Mucosa of rectum (tissue), 2 donors: ENCODE measurements around the gene FAM222A.
"Not testable (repeated sequence)": the region's sequence is repeated elsewhere in the genome, so short reads cannot be mapped to it uniquely, and the experiment has no call there.

Experiments
- H3K27ac ChIP-seq, 2 donors: one replicate each; pipeline ENCODE4 v1.7.0; 2013; ENCODE audit warnings: inconsistent platforms in 2 of 2, low read depth in 2 of 2, low read length in 2 of 2
- H3K27me3 ChIP-seq, 2 donors: one replicate each; pipeline ENCODE4 v1.7.0; 2013; ENCODE audit warnings: low read length in 2 of 2; ENCODE audit not compliant: control insufficient read depth in 2 of 2, insufficient read depth in 2 of 2
- H3K36me3 ChIP-seq, 2 donors: one replicate each; pipeline ENCODE4 v1.7.0; 2013; ENCODE audit warnings: low read length in 2 of 2; ENCODE audit not compliant: control insufficient read depth in 2 of 2, insufficient read depth in 2 of 2
- H3K4me1 ChIP-seq, 2 donors: one replicate each; pipeline ENCODE4 v1.7.0; 2013; ENCODE audit warnings: low read length in 2 of 2, mild to moderate bottlenecking in 1 of 2; ENCODE audit not compliant: control insufficient read depth in 2 of 2, insufficient read depth in 2 of 2
- H3K4me3 ChIP-seq, 2 donors: one replicate each; pipeline ENCODE4 v1.7.0; 2013; ENCODE audit warnings: low read length in 2 of 2
- H3K9ac ChIP-seq, 2 donors: one replicate each; pipeline ENCODE4 v1.7.0; 2013; ENCODE audit warnings: low read length in 2 of 2, low read depth in 1 of 2, mild to moderate bottlenecking in 1 of 2
- H3K9me3 ChIP-seq, 2 donors: one replicate each; pipeline ENCODE4 v1.7.0; 2013; ENCODE audit warnings: low read length in 2 of 2; ENCODE audit not compliant: control insufficient read depth in 2 of 2
- donor health status: healthy.
- donor health status: Normal muscosa, but diverticular disease.

FAM222A gene

DNA sequence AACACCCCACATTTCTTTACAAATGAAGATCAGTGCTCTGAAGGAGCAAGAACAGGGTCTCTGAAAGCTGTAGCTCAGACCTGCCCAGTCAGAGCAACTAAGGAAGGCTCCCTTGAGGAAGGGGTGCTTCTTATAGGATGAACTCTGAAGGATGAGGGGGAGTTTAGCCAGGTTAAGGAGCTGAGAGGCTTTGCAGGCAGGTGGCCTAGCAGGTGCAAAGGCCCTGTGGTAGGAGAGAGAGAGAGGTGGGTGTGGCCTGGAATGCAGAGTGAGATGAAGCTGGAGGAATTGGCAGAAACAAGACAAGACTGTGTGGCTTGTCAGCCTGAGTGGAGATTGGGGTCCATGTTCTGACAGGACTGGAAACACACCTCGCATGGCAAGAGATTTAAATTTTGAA is 20.5 kb upstream of the FAM222A start:
- Histone ChIP-seq H3K4me3 (no peak overlapping the region), H3K4me1 (peaks cover 0 to 7% of the 10 kb centered on the region in 2 donors), H3K27ac (no peak overlapping the region), H3K27me3 (no peaks in the 10 kb centered on the region), H3K9me3 (no peaks in the 10 kb centered on the region), H3K36me3 (no peaks in the 10 kb centered on the region), H3K9ac (no peak overlapping the region)

DNA sequence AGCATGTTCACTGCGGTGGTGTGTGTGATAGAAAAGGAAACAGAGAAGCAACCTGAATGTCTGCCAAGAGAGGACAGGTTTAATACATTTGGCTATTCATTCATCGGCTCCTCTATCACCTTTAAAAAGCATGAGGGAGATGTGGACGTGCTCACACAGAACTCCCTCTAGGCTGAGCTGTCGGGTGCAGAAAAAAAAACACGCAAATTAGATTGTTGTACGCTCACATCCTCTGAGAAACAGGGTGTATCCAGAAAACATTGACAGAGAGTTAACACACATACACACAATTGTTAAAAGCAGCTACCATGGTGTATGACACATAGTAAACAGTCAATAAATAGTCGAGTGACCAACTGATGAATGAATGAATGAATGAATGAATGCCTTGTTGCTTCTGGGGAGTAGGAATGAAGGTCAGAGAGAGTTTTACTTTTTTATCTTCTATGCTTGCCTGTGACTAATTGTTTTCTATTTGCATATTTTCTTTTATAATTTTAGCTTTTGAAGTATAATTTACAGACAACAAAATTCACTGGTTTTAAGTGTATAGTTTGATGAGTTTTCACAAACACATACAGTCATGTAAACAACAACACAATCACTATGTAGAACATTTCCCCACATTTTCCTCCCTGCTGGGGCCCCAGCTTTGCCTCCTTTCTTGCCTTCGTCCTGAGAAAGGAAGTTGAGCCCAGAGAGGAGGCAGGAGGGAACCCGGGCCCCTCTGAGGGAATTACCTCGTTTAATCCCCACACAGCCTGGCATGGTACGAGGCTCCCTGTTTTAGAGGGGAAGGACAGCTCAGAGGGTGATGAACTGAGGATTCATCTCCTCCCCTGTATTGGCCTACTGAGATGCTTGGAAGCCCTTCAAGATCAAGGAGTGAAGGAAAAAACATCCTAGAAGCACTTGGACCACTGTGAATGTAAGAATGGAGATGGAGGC is 19.7 kb upstream of the FAM222A start:
- H3K4me3 ChIP-seq = no peak overlapping the region
- no peaks in the 10 kb centered on the region for H3K27me3 ChIP-seq
- no peaks in the 10 kb centered on the region for H3K36me3 ChIP-seq
- H3K9ac ChIP-seq = no peak overlapping the region
- H3K9me3 ChIP-seq = no peaks in the 10 kb centered on the region
- H3K4me1 ChIP-seq = peaks cover 0 to 7% of the 10 kb centered on the region in 2 donors
- no peak overlapping the region for H3K27ac ChIP-seq

DNA sequence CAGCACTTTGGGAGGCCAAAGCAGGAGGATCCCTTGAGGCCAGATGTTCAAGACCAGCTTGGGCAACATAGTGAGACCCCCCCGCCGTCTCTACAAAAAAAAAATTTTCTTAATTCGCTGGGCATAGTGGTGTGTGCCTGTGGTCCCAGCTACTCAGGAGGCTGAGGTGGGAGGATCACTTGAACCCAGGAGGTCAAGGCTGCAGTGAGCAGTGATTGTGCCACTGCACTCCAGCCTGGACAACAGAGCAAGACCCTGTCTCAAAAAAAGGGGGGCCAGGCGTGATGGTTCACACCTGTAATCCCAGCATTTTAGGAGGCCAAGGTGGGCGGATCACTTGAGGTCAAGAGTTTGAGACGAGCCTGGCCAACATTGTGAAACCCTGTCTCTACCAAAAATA is 19.0 kb upstream of the FAM222A start:
- not testable (repeated sequence) for H3K4me3 ChIP-seq, H3K27me3 ChIP-seq, H3K27ac ChIP-seq, H3K9me3 ChIP-seq, H3K4me1 ChIP-seq, H3K9ac ChIP-seq, H3K36me3 ChIP-seq

DNA sequence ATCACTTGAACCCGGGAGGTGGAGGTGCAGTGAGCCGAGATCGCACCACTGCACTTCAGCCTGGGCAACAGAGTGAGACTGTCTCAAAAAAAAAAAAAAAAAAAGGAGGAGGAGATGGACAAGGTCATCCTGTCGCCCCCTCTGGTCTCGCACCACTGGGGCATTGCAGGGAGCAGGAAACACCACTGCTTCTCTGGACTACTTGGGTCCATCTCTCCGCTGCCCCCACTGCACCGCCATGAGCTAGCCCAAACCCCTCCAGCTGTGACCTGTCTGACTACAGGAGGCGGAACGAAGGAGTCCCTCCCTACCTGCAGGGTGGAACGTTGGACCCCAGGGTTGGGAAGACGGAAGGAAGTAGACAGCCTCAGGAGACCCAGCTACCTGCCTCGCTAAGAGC is 18.2 kb upstream of the FAM222A start:
- Histone ChIP-seq H3K27me3 (no peaks in the 10 kb centered on the region), H3K9me3 (no peaks in the 10 kb centered on the region), H3K4me3 (no peak overlapping the region), H3K27ac (peak overlapping the region in 1 of 2 donors; percentile 64), H3K36me3 (no peaks in the 10 kb centered on the region), H3K9ac (peak overlapping the region in 1 of 2 donors; percentile 3), H3K4me1 (peaks cover 0 to 7% of the 10 kb centered on the region in 2 donors)

DNA sequence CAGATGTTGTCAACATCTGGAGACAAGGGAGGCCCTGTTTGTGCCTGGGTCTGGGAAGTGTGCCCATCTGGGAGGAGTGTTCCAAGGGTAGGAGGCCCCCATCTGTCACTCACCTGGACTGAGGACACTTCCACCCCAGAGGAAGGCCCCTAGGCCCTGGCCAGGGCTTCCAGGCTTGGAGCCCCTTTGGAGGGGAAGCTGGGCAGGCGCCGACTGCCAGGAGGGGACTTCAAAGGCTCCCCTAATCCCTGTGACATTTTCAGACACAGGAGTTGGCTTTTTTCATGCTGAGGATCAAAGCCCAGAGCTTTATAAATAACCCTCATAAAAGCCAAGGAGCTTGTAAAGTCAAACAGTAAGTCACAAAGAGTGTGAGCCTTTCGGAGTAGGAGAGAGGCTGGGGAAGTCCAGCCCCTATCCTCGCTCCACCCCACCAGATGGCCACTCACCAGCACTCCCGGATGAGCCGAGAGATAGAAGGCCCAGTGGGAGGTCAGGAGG is 17.6 kb upstream of the FAM222A start:
- no peaks in the 10 kb centered on the region for H3K27me3 ChIP-seq
- no peak overlapping the region for H3K4me3 ChIP-seq
- H3K36me3 ChIP-seq = no peaks in the 10 kb centered on the region
- H3K27ac ChIP-seq = peak overlapping the region; percentile 25 to 64
- H3K9ac ChIP-seq = peak overlapping the region in 1 of 2 donors; percentile 3
- H3K9me3 ChIP-seq = no peaks in the 10 kb centered on the region
- H3K4me1 ChIP-seq = peaks cover 0 to 7% of the 10 kb centered on the region in 2 donors

DNA sequence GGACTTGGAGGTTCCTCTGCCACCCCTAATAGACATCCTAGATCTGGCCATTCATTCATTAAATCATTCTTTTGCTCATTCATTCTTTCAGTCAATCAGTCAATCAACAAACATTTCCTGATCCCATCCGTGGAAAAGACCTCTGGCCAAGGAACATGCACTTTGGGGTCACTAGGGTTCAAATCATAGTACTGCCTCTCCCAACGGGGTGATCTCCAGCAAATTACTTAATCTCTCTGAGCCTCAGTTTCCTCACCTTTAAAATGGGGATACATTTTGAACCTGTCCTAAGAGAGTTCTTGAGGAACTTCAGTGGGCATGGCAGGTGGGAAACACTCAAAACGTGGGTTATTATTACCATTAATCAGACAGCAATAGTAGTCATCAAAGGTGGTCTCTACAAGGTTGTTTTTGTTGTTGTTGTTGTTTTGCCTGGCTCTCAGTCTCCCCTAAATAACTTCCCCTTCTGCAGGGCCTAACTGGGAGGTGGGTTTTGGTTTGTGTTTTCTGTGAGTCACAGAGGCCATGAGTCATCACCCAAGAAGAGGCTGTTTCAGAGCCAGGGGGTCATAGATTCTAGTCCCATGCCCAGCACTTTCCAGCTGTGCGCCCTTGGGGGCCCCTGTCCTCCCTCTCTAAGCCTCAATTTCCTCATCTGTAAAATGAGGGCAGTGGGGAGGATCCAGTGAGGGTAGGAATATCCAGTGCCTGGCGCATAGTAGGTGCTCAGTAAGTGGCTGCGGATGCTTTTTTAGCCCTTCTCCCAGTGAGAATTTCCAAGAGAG is 16.9 kb upstream of the FAM222A start:
- H3K27me3 ChIP-seq = no peaks in the 10 kb centered on the region
- H3K36me3 ChIP-seq = no peaks in the 10 kb centered on the region
- peak overlapping the region in 1 of 2 donors; percentile 30 for H3K27ac ChIP-seq
- H3K4me3 ChIP-seq = no peak overlapping the region
- no peaks in the 10 kb centered on the region for H3K9me3 ChIP-seq
- peaks cover 0 to 7% of the 10 kb centered on the region in 2 donors for H3K4me1 ChIP-seq
- H3K9ac ChIP-seq = no peak overlapping the region

DNA sequence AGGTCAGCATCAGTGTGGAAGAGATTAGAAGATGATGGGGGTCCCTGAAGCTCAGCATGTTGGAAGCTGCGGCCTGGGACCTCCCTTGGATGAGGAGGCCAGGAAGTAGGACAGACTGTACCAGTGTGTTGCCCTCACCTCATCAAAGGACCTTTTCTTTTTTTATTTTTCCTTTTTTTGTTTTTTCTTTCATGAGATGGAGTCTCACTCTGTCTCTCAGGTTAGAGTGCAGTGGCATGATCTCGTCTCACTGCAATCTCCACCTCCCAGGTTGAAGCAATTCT is 16.4 kb upstream of the FAM222A start:
- H3K4me3 ChIP-seq = no peak overlapping the region
- H3K36me3 ChIP-seq = no peaks in the 10 kb centered on the region
- H3K9me3 ChIP-seq = no peaks in the 10 kb centered on the region
- no peaks in the 10 kb centered on the region for H3K27me3 ChIP-seq
- H3K9ac ChIP-seq = no peak overlapping the region
- no peak overlapping the region for H3K27ac ChIP-seq
- H3K4me1 ChIP-seq = peaks cover 0 to 7% of the 10 kb centered on the region in 2 donors

DNA sequence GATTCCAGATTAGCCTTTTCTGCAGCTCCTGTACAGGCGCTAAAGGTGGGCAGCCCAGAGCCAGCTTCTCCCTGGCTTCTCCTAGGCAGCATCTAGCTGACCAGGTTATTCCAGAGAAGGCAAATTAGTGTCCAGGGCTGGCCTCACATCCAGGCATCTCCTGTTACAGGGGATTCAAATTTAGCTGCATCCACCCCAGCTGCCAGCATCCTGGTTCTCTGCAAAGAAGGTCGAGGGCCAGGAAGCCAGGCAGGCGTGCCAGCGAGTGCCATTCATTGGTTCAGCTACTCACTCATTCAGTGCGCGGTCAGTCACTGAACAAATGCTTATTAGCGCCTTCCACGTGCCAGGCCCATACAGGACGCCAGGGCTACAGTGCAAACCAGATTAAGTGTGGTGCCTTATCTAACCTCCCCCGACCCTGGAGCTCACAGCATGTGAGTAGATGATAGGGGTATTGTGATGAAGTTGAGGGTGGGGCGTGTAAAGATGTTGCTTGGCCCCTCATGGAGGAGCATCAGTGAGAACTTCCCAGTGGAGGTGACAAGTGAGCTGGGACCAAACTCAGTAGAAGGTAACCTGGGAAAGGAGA is 15.7 kb upstream of the FAM222A start:
- Histone ChIP-seq H3K27ac (no peak overlapping the region), H3K27me3 (peaks cover 0 to 3% of the 10 kb centered on the region in 2 donors), H3K36me3 (no peaks in the 10 kb centered on the region), H3K9ac (no peak overlapping the region), H3K4me3 (no peak overlapping the region), H3K4me1 (peaks cover 0 to 7% of the 10 kb centered on the region in 2 donors), H3K9me3 (no peaks in the 10 kb centered on the region)

DNA sequence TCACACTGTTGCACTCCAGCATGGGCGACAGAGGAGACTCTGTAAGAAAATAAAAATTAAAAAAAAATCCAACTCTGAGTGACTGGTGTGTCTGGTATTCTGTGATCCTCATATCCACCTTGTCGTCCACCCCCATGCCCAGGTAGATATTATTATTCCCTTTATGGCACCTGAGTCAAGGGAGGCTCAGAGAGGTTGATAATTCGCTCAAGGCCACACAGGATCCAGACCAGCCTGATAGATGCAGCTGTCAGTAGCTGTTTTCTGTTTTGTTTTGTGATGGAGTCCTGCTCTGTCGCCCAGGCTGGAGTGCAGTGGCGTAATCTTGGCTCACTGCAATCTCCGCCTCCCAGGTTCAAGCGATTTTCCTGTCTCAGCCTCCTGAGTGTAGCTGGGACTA is 14.8 kb upstream of the FAM222A start:
- H3K4me1 ChIP-seq = peaks cover 0 to 7% of the 10 kb centered on the region in 2 donors
- H3K9ac ChIP-seq = no peak overlapping the region
- H3K9me3 ChIP-seq = no peaks in the 10 kb centered on the region
- peaks cover 0 to 3% of the 10 kb centered on the region in 2 donors for H3K27me3 ChIP-seq
- no peak overlapping the region for H3K27ac ChIP-seq
- no peak overlapping the region for H3K4me3 ChIP-seq
- no peaks in the 10 kb centered on the region for H3K36me3 ChIP-seq

DNA sequence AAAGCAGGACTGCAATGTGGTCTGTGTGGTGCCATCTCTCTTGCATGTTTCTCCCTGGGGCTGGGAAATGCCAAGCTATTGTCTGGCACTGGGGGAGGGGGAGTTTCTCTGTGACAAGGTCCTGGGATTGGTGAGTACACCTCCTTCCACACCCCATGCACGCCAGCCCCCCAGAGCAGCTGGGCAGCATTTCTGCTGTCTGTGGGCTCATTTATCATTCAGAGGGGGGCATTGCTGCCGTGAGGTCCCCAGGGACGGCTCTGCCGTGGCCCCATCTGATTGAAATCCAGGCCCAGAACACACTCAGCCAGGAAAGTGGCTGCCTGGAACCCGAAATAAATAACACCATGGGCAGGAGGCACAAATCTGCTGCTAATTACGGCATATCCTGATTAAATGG is 12.6 kb upstream of the FAM222A start:
- Histone ChIP-seq H3K36me3 (no peaks in the 10 kb centered on the region), H3K4me1 (no peaks in the 10 kb centered on the region), H3K9me3 (no peaks in the 10 kb centered on the region), H3K9ac (no peak overlapping the region), H3K4me3 (no peak overlapping the region), H3K27me3 (peaks cover 0 to 3% of the 10 kb centered on the region in 2 donors), H3K27ac (no peak overlapping the region)
